GM18907 (cell line): ENCODE measurements around the gene ELF4.

ENCODE experiments used
- ATAC-seq: cut with Tn5 transposase; IDR thresholded peaks from one replicate; pipeline ENCODE4 v1.9.1; 2021; ENCODE audit warnings: mild to moderate bottlenecking, moderate library complexity; ENCODE audit not compliant: unreplicated experiment

Gene ELF4

GRCh38 chrX:130085551-130086446 is 24.5 kb downstream of the ELF4 start:
- ATAC-seq = no peak

DNA sequence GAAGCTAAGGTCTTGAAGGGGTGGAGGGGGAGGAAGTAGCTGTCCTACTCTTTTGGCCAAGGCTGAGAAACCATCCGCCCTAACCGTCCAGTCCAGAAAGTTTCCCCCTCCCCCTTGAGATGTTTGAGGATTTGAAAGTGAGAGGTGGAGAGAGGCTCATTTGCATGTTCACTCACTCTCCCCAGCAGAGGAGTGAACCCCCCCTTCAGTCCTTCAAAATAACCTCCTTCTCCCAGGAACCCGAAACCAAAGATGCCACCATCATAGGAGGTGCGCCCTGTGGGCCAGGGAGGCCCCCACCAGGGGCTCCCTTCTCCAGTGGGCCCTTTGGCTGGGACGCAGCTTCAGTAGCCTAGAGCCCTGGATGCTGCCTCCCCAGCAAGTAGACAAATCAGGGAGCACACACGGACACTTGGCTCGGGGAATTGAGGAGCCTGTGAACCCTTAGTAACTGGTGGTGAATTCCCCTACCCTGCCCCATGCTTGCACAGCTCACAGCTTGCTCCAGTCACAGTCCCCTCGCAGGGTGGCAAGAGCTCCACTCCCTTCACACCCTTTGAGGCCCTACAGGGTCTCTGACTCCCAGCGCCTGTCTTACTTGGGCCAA is 25.6 kb downstream of the ELF4 start:
- ATAC-seq = peak; percentile 42

- ATAC-seq = peak; percentile 38
Measured at GRCh38 chrX:130083656-130084382, 26.5 kb downstream of the ELF4 start.

GRCh38 chrX:130083107-130083490 is 27.2 kb downstream of the ELF4 start:
- ATAC-seq = no peak

- peak; percentile 65 for ATAC-seq
Measured at GRCh38 chrX:130082244-130083106, 27.8 kb downstream of the ELF4 start.

DNA sequence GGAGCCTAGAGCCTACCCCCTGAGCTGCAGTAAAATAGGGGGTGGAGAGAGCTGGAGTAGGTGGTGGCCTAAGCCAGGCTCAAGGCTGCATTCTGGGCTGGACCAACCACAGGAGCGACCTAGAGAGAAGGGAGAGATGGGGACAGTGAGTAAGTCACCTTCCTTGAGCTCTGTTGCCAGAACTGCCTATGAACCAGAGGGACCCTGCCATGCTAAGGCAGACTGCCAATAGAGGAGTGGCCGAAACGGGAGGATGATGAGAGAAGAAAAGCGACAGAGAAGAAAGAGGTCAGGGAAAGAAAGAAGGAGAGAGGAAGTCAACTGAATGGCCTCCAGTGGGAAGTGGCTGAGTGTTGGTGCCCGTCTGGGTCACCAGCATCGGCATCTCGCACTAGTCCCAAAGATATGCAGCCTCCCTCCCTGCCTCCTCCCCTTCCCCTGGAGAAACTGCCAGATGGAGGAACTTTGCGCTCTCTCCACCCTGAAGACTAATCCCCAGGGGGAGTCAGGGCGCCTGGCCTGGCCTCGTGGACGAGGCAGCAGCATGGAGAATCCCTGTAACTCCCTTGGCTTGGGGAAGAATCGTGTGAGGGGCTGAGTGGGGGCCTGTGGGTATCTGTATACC is 28.8 kb downstream of the ELF4 start:
- no peak for ATAC-seq

- no peak for ATAC-seq
Measured at GRCh38 chrX:130080791-130081367, 29.4 kb downstream of the ELF4 start.

- ATAC-seq = no peak
Measured at GRCh38 chrX:130079824-130080406, 30.4 kb downstream of the ELF4 start.

DNA sequence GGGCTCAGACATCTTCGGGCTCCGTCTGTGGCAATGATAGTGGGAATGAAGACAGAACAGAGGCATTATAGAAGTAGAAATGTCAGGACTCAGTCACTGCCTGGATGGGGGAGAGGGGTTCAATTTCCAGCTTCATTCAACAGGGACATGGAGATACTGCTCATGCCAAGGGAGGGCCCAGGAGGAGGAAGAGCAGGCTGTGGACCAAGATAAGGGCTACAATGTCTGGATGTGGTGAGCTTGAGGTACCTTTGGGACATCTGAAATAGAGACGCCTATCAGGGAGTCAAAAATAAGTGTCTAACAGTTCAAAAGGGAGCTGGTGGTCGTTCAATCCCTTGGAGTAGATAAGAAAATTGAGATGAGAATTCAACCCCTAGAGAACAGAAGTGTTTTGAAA is 34.5 kb downstream of the ELF4 start:
- ATAC-seq = no peak

DNA sequence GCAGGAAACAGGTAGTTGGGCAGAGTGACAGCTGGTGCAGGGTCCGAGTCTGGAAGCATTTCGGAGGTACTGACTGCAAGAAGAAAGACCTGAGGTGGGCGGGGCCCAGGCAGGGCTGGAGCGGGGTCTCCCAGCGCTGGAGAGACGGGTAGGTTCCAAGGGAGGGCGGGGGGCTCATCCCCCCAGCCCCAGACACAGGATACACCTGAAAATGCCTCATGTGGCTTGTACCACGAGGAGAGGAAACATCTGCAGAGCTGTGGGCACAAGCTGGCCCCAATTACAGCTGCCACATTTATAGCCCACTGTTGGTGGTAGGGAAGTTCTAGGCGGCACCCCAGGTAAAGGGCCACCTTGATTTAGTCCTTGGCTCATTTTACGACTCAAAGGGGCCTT is 38.0 kb downstream of the ELF4 start:
- ATAC-seq = no peak

DNA sequence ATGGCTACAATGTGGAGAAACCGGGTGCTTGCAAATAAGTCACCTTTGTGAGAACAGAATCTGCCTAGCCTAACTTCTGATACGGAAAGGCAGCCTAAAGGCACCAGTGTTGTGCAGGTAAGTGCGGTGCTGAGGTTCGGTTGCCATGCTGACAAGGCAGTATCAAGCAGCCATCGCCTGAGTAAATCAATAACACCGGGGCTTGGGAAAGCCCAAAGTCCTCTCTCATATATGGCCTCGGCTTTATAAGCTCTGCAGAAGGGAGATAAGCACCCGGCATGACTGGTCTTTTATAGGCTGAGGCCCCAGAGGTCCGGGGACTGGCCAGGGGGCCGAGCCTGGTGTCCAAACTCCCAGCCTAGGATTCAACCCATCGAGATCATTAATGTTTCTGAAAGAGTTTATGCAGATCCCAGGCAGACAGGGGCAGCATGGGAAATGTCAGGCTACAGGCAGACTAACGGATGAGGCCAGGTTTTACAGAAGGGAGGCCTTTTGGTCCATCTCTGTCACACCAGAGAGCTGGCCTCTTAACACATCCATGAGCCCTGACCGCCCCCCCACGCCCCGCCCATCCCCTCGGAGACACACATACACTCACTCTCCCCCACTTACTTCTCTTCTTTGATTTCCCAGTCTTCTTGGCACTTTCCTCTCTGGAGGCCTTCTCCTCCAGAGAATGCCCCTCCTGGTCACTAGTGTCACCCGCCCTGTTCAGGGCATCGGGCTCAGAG is 38.5 kb downstream of the ELF4 start:
- ATAC-seq = no peak

GRCh38 chrX:130066975-130067615 is 43.2 kb downstream of the ELF4 start:
- ATAC-seq = no peak

GRCh38 chrX:130060122-130061069 is 49.9 kb downstream of the ELF4 start:
- peak; percentile 87 for ATAC-seq

DNA sequence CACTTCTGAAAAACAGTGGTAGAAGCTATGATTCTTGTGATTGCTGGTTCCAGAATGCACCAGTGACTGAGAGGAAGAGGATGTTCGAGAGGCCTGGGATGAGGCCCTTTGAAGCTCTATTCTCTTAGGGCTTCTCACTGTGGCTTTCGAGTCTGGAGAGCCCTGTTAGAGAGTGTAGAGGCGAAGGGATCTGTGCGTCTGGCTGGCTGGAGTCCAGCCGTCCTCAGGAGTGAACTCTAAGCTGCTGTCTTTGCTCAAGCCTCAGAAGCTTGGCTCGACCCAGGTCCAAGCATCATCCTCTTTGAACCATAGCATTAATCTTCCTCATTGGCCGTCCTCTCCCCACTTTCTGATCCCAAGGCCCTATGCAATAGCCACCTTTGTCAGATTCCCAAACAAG is 51.6 kb downstream of the ELF4 start:
- no peak for ATAC-seq

DNA sequence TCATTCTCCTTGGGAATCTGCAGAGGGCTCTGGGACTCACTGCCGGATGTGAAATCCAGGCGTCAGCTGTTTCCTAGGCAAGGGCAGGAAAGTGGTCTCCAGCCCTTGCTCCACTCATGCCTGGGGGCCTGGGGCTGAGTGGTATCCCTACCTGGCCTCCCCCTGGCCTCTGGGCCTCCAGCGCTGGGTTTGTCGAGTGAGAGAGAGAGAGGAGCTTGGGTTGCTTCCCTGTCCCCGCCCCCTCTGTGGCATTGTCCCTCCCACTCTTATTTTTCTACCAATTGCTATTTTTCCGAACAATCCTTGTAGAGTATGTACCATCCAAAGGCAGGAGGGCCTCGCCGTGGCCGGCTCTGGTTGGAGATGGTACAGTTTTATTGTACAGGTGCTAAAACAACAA is 53.1 kb downstream of the ELF4 start:
- no peak for ATAC-seq

DNA sequence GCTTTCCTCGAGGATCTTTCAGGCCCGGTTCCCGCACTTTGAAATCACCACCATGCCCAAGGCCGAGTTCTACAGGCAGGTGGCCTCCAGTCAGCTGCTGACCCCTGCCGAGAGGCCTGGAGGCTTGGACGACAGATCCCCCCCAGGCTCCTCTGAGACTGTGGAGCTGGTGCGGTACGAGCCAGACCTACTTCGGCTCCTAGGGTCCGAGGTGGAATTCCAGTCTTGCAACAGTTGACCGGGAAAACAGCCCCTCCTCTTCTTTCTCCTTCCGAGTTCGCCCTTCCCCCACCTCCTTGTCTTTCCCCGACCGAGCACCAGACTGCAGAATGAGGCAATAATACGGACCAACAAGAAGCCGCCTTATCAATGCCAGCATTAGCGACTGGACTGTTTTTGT is 54.4 kb downstream of the ELF4 start:
- no peak for ATAC-seq

DNA sequence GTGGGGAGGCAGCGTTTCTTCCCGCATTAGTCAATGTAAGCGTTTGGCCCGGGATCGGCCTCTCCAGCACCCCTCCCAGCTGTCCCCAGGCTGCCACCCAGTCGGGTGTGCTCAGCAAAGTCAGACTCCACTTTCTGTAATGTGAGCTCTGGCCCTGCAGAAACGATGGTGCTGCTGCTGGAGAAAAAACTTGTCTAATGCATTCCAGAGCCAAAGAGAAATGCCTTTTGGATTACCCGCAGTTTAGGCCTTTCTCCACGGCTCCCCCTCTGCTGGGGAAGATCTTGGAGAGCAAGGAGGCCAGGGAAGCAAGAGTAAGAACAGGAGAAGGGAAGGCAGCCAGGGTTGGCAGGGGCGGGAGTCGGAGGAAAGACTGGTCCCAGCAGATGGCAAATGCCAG is 55.2 kb downstream of the ELF4 start:
- no peak for ATAC-seq
